IMR-90 (cell line): ENCODE data around the gene HRH1.

Source experiments
- CTCF ChIP-seq: conservative IDR thresholded peaks from 2 replicates; pipeline ENCODE4 v1.5.1; 2012; ENCODE audit warnings: mild to moderate bottlenecking, low read depth, low read length, improper control_type of control experiment
- POLR2A ChIP-seq: IDR thresholded peaks from 2 replicates; pipeline ENCODE4 v1.6.1; 2012; ENCODE audit warnings: mild to moderate bottlenecking, low read depth, low read length

- TF ChIP-seq CTCF, result no peak
- TF ChIP-seq POLR2A, result no peak
These were observed 75.8 kb downstream of the HRH1 start for GRCh38 chr3:11230125-11230524.
